Nephron (organoid): Measurements from ENCODE around the gene COX11.

Source experiments
- H3K27ac Mint-ChIP-seq, 3 experiments: 2 replicates each; pipeline ENCODE4 v1.8.0; 2020; ENCODE audit warnings: mixed read lengths in 3 of 3, mild to moderate bottlenecking in 2 of 3, moderate library complexity in 1 of 3
- H3K27me3 Mint-ChIP-seq: 2 replicates; pipeline ENCODE4 v1.8.0; 2021; ENCODE audit warnings: low read depth, mild to moderate bottlenecking, moderate library complexity, mixed read lengths
- H3K36me3 Mint-ChIP-seq: 2 replicates; pipeline ENCODE4 v1.8.0; 2020; ENCODE audit warnings: low read depth, mixed read lengths
- H3K4me1 Mint-ChIP-seq: 2 replicates; pipeline ENCODE4 v1.8.0; 2020; ENCODE audit warnings: mixed read lengths
- H3K4me3 Mint-ChIP-seq, 3 experiments: 2 replicates each; pipeline ENCODE4 v1.8.0; 2020; ENCODE audit warnings: mild to moderate bottlenecking in 3 of 3, mixed read lengths in 3 of 3, moderate library complexity in 2 of 3
- H3K9me3 Mint-ChIP-seq: 2 replicates; pipeline ENCODE4 v1.8.0; 2020; ENCODE audit warnings: mixed read lengths
- TF ChIP-seq, protein P1 (sequence below), 3 experiments: fragments of 200-600 bp; sonication (generic); IDR thresholded peaks; one replicate each; pipeline ENCODE4 v1.5.0; 2021; ENCODE audit warnings: antibody characterized with exemption in 3 of 3; ENCODE audit not compliant: unreplicated experiment in 3 of 3

COX11 gene

DNA sequence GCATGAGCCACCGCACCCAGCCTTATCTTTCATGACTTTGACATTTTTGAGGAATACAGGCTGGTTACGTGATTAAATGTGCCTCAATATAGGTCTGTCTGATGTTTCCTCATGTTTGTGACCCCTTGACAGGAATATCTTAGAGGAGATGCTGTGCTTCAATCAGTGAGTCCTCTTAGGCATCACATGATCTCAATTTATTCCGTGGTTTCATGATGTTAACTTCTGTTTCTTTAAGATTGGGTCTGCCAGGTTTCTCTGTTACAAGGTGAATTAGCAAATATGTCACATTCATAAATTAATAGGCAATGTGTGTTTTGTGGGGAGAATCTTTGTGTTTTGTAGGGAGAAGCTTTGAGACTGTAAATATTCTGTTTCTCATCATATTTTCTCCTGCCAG lies 3.4 kb upstream of the COX11 start:
- Mint-ChIP-seq H3K4me1 (peaks cover 9% of the 10 kb centered on the region), H3K36me3 (peaks cover 19% of the 10 kb centered on the region), H3K4me3 (peak overlapping the region in 1 of 3 experiments; percentile 37), H3K9me3 (peaks cover 7% of the 10 kb centered on the region), H3K27me3 (no peaks in the 10 kb centered on the region), H3K27ac (peak overlapping the region in 1 of 3 experiments; percentile 2)
- TF ChIP-seq, protein P1, sequence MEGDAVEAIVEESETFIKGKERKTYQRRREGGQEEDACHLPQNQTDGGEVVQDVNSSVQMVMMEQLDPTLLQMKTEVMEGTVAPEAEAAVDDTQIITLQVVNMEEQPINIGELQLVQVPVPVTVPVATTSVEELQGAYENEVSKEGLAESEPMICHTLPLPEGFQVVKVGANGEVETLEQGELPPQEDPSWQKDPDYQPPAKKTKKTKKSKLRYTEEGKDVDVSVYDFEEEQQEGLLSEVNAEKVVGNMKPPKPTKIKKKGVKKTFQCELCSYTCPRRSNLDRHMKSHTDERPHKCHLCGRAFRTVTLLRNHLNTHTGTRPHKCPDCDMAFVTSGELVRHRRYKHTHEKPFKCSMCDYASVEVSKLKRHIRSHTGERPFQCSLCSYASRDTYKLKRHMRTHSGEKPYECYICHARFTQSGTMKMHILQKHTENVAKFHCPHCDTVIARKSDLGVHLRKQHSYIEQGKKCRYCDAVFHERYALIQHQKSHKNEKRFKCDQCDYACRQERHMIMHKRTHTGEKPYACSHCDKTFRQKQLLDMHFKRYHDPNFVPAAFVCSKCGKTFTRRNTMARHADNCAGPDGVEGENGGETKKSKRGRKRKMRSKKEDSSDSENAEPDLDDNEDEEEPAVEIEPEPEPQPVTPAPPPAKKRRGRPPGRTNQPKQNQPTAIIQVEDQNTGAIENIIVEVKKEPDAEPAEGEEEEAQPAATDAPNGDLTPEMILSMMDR (IDR thresholded peaks at IDR 0.05; ENCODE audit: unreplicated experiment in 3 of 3), result no peak

DNA sequence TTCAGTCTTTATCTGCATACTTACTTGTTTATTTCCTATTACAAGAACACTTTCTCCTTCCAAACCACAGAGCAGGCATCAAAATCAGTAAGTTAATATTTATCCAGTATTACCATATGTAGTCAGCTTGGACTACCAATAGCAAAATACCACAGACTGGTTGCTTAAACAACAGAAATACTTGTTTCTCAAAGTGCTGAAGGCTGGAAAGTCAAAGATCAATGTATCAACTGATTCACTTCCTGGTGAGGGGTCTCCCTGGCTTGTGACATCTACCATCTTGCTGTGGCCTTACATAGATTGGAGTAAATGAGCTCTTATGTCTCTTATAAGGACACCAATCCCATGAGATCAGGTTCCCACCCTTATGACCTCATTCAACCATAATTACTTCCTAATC lies 2.7 kb upstream of the COX11 start:
- TF ChIP-seq, protein P1 (IDR thresholded peaks at IDR 0.05; ENCODE audit: unreplicated experiment in 3 of 3), result no peak
- Mint-ChIP-seq H3K4me3 (peak overlapping the region; percentile 43 to 63 (median 58)), H3K27ac (peak overlapping the region in 1 of 3 experiments; percentile 25), H3K27me3 (no peaks in the 10 kb centered on the region), H3K4me1 (peaks cover 17% of the 10 kb centered on the region), H3K9me3 (peaks cover 5% of the 10 kb centered on the region), H3K36me3 (peaks cover 17% of the 10 kb centered on the region)

DNA sequence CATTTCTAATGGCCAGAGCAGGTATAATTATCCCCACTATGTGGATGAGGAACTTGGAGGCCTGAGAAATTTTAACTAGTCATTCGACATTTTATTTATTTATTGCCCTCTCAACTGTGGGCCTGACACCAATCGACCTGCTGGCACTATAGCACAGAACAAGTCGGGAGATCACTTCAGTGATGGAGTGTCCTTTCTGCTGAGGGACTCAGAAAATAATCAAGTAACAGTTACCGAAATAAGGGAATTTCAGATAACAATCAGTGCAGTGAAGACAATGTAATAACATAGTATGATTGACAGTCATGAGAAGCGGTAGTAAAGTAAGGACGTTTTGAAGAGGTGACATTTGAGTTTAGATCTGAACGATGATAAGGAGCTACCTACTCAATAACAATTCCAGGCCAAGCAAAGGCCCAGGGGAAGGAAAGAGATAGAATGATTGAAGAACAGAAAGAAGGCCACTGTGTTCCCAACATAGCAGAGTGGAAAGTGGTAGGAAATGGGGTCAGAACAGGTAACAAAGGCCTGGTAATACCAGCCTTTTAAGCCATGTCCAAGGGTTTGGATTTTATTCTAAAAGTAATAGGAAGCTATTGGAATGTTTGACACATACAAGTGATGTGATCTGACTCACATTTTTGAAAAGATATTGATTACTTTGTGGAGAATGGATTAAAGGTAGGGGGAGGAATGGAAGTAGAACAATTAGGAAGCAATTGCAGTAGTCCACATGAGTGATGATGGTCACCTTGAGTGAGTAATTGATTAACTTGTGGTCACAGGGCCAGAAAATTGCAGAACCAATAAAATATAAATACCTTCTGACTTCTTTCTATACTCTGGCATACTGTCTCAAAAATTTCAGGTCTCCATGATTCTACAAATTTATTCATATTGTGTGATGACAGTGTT lies 1.5 kb upstream of the COX11 start:
- Mint-ChIP-seq H3K27ac (no peak overlapping the region), H3K9me3 (no peaks in the 10 kb centered on the region), H3K27me3 (no peaks in the 10 kb centered on the region), H3K36me3 (peaks cover 19% of the 10 kb centered on the region), H3K4me3 (no peak overlapping the region), H3K4me1 (peaks cover 22% of the 10 kb centered on the region)
- TF ChIP-seq, protein P1 (IDR thresholded peaks at IDR 0.05; ENCODE audit: unreplicated experiment in 3 of 3), result no peak

DNA sequence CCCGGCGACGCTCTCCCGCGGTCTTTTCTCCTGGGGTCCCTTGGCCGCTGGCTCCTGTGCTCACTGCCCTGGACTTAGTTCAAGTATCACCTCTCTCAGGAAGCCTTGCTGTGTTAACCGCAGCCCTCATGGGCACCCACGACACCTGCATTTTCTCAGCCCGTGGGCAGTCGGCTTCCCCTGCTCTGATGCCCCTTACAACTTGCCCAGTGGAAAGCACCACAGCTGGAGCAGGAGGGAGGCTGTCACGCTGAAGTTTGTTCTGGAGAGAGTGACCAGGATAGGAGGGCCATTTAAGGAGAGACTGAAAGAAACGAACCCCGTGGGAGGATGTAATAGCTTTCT lies 506 bp upstream of the COX11 start:
- no peak overlapping the region for H3K4me3 Mint-ChIP-seq
- H3K27ac Mint-ChIP-seq, result no peak overlapping the region
- TF ChIP-seq, protein P1 (IDR thresholded peaks at IDR 0.05; ENCODE audit: unreplicated experiment in 3 of 3), result no peak
- peaks cover 22% of the 10 kb centered on the region for H3K36me3 Mint-ChIP-seq
- H3K4me1 Mint-ChIP-seq, result peaks cover 22% of the 10 kb centered on the region
- H3K27me3 Mint-ChIP-seq, result no peaks in the 10 kb centered on the region
- H3K9me3 Mint-ChIP-seq, result no peaks in the 10 kb centered on the region

DNA sequence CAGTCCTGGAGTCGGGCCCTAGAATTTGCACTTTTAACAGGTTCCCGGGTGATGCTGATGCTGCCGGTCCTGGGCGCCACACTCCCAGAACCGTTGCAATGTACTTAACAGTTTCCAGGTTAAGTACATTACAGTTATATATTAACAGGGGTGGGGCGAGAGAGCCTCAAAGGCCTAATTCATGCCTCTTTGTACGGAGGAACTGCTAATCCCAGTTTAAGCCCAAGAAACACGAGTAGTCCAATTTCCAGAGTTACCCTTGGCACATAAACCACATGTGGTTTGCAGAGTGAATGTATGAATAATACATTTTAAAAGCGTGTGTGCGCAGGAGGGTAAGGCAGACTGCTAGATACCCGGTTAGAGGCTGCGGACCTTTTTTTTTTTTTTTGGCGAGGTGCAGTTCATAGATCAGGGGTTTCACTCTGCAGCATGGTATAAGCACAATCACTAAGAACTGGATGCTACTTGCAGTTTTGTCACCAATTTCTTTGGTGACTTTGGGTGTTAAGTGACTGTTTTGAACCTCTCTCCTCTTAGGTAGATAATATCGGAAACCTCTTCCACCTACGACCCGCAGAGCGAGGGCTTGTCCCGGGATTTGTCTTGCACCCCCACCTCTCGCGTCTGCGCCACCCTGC lies 713 bp downstream of the COX11 start:
- Mint-ChIP-seq H3K27ac (no peak overlapping the region), H3K4me3 (no peak overlapping the region), H3K9me3 (no peaks in the 10 kb centered on the region), H3K27me3 (no peaks in the 10 kb centered on the region), H3K4me1 (peaks cover 22% of the 10 kb centered on the region), H3K36me3 (peaks cover 27% of the 10 kb centered on the region)
- TF ChIP-seq, protein P1 (IDR thresholded peaks at IDR 0.05; ENCODE audit: unreplicated experiment in 3 of 3), result peak; percentile 32 to 39 (median 38)
